Fibroblast of mammary gland (primary cell): ENCODE results near the gene CSNK1D.
A peak's percentile ranks its signal among the peaks of the same experiment; 100 is the strongest.
"Not testable (repeated sequence)": the region's sequence is repeated elsewhere in the genome, so short reads cannot be mapped to it uniquely, and the experiment has no call there.

ENCODE experiments used
- DNase-seq: peaks from one replicate; pipeline ENCODE4 v3.0.0-alpha.2; 2010; ENCODE audit warnings: low read depth
- H3K4me3 ChIP-seq: 2 replicates; pipeline ENCODE4 v1.5.1; 2011; ENCODE audit warnings: low read depth, mild to moderate bottlenecking, low read length, moderate library complexity; ENCODE audit not compliant: control insufficient read depth
- TF ChIP-seq, protein P1 (sequence below): conservative IDR thresholded peaks from 2 replicates; pipeline ENCODE4 v1.5.1; 2011; ENCODE audit warnings: low read depth, low read length, inconsistent platforms; ENCODE audit not compliant: control insufficient read depth, insufficient read depth

The CSNK1D gene

DNA sequence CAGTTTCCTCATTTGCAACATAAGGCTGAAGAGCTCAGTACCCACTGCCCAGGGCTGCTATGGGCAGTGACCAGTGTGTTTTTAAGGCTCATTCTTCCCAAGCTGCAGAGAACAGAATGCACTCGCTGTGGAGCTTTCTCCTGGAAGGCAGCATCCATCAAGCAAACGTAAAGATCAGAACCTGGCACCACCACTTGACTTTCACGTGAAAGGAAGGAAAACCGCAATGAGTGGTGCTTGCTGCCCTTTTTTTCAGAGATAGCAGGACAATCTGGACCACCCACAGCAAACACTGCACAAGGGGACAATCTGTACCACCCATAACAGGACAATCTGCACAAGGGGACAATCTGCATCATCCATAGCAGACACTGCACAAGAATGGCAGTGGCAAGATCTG is 11.2 kb downstream of the CSNK1D start:
- no peak for DNase-seq
- H3K4me3 ChIP-seq = no peak overlapping the region
- TF ChIP-seq, protein P1, sequence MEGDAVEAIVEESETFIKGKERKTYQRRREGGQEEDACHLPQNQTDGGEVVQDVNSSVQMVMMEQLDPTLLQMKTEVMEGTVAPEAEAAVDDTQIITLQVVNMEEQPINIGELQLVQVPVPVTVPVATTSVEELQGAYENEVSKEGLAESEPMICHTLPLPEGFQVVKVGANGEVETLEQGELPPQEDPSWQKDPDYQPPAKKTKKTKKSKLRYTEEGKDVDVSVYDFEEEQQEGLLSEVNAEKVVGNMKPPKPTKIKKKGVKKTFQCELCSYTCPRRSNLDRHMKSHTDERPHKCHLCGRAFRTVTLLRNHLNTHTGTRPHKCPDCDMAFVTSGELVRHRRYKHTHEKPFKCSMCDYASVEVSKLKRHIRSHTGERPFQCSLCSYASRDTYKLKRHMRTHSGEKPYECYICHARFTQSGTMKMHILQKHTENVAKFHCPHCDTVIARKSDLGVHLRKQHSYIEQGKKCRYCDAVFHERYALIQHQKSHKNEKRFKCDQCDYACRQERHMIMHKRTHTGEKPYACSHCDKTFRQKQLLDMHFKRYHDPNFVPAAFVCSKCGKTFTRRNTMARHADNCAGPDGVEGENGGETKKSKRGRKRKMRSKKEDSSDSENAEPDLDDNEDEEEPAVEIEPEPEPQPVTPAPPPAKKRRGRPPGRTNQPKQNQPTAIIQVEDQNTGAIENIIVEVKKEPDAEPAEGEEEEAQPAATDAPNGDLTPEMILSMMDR = no peak

DNA sequence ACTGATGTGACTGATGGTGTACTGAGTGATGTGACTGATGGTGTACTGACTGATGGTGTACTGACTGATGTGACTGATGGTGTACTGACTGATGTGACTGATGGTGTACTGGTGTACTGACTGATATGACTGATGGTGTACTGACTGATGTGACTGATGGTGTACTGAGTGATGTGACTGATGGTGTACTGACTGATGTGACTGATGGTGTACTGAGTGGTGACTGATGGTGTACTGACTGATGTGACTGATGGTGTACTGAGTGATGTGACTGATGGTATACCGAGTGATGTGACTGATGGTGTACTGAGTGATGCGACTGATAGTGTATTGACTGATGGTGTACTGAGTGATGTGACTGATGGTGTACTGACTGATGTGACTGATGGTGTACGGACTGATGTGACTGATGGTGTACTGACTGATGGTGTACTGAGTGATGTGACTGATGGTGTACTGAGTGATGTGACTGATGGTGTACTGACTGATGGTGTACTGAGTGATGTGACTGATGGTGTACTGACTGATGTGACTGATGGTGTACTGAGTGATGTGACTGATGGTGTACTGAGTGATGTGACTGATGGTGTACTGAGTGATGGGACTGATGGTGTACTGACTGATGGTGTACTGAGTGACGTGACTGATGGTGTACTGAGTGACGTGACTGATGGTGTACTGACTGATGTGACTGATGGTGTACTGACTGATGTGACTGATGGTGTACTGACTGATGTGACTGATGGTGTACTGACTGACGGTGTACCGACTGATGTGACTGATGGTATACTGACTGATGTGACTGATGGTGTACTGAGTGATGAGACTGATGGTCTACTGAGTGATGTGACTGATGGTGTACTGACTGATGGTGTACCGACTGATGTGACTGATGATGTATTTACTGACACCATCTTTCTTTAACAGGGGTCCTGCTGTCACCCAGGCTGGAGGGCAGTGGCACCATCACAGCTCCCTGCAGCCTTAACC is 13.2 kb downstream of the CSNK1D start:
- H3K4me3 ChIP-seq, DNase-seq: not testable (repeated sequence)

DNA sequence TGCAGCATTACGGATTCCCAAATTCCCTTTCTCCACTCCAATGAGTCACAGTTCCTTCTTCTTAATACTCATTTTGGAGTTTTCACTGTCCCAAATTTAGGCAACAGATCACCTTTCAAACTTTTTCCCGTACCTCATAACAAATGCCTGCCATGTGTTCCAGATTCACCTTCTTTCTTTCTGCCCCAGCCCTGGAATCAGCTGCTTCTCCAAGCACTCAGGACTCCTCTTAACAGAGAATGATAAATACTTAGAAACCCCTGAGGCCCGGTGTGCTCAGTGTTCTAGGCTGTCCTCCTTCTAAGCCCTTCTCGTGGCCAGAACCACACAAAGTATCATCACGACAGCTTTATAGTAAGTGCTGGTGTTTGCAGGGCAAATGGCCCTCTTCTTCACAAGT is 14.9 kb downstream of the CSNK1D start:
- TF ChIP-seq, protein P1 = no peak
- DNase-seq = no peak
- H3K4me3 ChIP-seq = no peak overlapping the region

DNA sequence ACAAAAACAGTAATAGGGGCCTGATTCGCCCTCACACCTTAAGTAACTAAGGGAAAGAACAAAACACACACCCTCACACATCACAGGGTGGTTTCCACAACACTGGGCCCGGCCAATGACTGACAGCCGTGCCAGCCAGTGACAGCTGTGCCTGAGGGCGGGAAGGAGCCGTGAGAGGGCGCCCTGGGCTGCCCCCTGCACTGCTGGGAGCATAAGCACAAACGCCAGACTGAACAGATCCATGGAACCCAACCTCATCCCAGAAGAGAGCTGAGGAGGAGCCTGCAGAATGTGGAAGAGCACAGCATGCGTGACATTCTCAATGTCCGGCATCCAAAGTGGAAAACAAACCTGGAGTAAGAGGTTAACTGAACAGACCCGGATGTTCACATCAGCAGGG is 16.0 kb downstream of the CSNK1D start:
- H3K4me3 ChIP-seq = no peak overlapping the region
- TF ChIP-seq, protein P1 = no peak
- peak; percentile 66 for DNase-seq

DNA sequence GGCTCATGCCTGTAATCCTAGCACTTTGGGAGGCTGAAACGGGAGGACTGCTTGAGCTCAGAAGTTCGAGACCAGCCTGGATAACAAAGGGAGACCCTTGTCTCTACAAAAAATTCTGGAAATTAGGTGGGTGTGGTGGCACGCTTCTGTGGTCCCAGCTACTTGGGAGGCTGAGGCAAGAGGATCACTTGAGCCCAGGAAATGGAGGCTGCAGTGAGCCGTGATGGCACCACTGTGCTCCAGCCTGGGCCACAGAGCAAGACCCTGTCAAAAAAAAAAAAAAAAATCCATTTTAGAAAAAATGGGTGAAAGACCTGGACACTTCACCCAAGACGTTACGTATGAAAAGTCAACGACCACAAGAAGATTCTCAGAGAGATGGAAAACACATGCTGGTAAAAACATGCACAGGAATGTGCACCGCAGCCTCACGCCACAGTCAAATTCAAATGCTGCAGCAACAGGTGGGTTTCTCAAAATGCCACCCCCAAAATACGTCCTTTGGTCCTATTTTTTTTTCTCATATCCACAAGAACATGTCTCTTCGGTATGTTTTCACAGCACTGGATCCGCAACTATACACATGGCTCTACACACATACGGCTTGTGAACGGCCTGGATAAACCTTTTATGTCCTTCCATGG is 17.1 kb downstream of the CSNK1D start:
- TF ChIP-seq, protein P1 = no peak
- H3K4me3 ChIP-seq = no peak overlapping the region
- no peak for DNase-seq

DNA sequence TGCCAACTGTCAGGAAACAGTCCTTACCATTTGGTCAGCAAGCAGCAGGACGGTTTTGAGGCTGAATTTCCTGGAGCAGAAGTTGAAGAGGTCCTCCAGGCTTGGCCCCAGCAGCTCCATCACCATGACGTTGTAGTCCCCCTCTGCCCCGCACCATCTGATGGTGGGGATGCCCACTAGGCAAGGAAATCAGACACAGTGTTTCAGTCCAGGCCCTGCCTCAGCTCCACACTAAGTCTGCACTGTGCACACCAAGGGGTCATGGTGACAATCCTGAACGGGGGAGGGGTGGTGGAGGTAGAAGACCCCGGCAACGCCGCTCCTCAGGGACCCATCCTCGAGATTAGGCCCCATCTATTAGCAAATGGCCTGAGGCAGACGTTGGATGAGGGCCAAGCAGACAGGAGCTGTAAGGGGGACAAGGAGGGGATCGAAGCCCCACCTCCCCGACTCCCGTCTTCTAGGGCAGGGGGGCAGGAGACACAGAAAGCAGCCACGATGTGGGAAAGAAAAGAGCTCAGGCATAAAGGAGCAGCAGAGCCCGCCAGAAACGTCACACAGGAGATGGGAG is 18.0 kb downstream of the CSNK1D start:
- H3K4me3 ChIP-seq = no peak overlapping the region
- TF ChIP-seq, protein P1 = no peak
- no peak for DNase-seq

DNA sequence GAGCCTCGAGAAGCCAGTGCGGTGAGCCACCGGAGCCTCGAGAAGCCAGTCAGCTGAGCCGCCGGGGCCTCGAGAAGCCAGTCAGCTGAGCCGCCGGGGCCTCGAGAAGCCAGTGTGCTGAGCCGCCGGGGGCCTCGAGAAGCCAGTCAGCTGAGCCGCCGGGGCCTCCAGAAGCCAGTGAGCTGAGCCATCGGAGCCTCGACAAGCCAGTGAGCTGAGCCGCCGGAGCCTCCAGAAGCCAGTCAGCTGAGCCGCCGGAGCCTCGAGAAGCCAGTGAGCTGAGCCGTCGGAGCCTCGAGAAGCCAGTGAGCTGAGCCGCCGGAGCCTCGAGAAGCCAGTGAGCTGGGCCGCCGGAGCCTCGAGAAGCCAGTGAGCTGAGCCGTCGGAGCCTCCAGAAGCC is 18.8 kb downstream of the CSNK1D start:
- not testable (repeated sequence) for DNase-seq, H3K4me3 ChIP-seq

DNA sequence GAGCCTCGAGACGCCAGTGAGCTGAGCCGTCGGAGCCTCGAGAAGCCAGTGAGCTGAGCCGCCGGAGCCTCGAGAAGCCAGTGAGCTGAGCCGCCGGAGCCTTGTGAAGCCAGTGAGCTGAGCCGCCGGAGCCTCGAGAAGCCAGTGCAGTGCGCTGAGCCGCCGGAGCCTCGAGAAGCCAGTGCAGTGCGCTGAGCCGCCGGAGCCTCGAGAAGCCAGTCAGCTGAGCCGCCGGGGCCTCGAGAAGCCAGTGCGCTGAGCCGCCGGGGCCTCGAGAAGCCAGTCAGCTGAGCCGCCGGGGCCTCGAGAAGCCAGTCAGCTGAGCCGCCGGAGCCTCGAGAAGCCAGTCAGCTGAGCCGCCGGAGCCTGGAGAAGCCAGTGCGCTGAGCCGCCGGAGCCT is 19.4 kb downstream of the CSNK1D start:
- H3K4me3 ChIP-seq, DNase-seq: not testable (repeated sequence)
